ENCODE data around the gene TNFRSF21. TPM values are rescaled to one million over a fixed set of nuclear protein-coding genes. Genes with fewer than 3 reads are reported as not detected.

TNFRSF21 gene
- total RNA-seq, 1 experiment from 2014 or later, result 47.3 TPM

DNA sequence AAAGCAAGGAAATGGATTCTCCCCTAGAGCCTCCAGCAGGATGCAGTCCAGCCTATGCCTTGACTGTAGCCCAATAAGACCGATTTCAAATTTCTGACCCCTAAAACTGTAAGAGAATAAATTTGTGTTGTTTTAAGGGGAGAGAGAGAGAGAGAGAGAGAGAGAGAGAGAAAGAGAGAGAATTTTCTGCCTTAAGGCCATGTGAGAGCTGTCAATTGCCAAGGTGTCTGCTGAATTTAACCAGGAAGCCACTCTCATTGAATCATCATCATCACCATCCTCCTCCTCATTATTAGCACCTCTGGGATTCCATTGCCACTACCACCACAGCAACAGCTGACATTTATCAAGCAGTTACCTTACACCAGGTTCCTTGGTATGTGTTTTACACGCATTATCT, 27.8 kb upstream of the TNFRSF21 start:
- DNase-seq (ENCODE audit: low spot score) (no peak), ATAC-seq (no peak)
- ChIA-PET CTCF (interaction anchor here (0.5 kb wide), 1 partner anchor 71 kb away, joined by 4 read pairs; no protein-coding TSS in a partner anchor), POLR2A (no interaction called here)
- H3K4me1 Mint-ChIP-seq, result peaks cover 4% of the 10 kb centered on the region; the same call in 1 of the 2 replicates
- H3K36me3 Mint-ChIP-seq, result no peaks in the 10 kb centered on the region
- TF ChIP-seq, protein P1, sequence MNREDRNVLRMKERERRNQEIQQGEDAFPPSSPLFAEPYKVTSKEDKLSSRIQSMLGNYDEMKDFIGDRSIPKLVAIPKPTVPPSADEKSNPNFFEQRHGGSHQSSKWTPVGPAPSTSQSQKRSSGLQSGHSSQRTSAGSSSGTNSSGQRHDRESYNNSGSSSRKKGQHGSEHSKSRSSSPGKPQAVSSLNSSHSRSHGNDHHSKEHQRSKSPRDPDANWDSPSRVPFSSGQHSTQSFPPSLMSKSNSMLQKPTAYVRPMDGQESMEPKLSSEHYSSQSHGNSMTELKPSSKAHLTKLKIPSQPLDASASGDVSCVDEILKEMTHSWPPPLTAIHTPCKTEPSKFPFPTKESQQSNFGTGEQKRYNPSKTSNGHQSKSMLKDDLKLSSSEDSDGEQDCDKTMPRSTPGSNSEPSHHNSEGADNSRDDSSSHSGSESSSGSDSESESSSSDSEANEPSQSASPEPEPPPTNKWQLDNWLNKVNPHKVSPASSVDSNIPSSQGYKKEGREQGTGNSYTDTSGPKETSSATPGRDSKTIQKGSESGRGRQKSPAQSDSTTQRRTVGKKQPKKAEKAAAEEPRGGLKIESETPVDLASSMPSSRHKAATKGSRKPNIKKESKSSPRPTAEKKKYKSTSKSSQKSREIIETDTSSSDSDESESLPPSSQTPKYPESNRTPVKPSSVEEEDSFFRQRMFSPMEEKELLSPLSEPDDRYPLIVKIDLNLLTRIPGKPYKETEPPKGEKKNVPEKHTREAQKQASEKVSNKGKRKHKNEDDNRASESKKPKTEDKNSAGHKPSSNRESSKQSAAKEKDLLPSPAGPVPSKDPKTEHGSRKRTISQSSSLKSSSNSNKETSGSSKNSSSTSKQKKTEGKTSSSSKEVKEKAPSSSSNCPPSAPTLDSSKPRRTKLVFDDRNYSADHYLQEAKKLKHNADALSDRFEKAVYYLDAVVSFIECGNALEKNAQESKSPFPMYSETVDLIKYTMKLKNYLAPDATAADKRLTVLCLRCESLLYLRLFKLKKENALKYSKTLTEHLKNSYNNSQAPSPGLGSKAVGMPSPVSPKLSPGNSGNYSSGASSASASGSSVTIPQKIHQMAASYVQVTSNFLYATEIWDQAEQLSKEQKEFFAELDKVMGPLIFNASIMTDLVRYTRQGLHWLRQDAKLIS (CRISPR knock-in tag; IDR thresholded peaks at IDR 0.05; ENCODE audit: borderline replicate concordance), result no peak
- TF ChIP-seq ETV6 (CRISPR knock-in tag; IDR thresholded peaks at IDR 0.05), result no peak
- no peak for TF ChIP-seq NFYB (CRISPR knock-in tag; conservative IDR thresholded peaks at IDR 0.05; ENCODE audit: low read depth)
- TF ChIP-seq NR3C1 (CRISPR knock-in tag; conservative IDR thresholded peaks at IDR 0.05; ENCODE audit: low read depth), result no peak
- no peak for TF ChIP-seq TCF7 (CRISPR knock-in tag; IDR thresholded peaks at IDR 0.05; ENCODE audit: low read depth)
- TF ChIP-seq SOX15 (CRISPR knock-in tag; IDR thresholded peaks at IDR 0.05), result no peak
- no peak for TF ChIP-seq ZNF263 (CRISPR knock-in tag; IDR thresholded peaks at IDR 0.05; ENCODE audit: low read depth)
- TF ChIP-seq NFE2L1 (CRISPR knock-in tag; IDR thresholded peaks at IDR 0.05), result no peak
- no peak for TF ChIP-seq KAT7 (CRISPR knock-in tag; IDR thresholded peaks at IDR 0.05; ENCODE audit: borderline replicate concordance)
- TF ChIP-seq TEAD4 (CRISPR knock-in tag; IDR thresholded peaks at IDR 0.05), result no peak
- TF ChIP-seq, protein P2, sequence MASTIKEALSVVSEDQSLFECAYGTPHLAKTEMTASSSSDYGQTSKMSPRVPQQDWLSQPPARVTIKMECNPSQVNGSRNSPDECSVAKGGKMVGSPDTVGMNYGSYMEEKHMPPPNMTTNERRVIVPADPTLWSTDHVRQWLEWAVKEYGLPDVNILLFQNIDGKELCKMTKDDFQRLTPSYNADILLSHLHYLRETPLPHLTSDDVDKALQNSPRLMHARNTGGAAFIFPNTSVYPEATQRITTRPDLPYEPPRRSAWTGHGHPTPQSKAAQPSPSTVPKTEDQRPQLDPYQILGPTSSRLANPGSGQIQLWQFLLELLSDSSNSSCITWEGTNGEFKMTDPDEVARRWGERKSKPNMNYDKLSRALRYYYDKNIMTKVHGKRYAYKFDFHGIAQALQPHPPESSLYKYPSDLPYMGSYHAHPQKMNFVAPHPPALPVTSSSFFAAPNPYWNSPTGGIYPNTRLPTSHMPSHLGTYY (CRISPR knock-in tag; IDR thresholded peaks at IDR 0.05), result no peak
- TF ChIP-seq, protein P3, sequence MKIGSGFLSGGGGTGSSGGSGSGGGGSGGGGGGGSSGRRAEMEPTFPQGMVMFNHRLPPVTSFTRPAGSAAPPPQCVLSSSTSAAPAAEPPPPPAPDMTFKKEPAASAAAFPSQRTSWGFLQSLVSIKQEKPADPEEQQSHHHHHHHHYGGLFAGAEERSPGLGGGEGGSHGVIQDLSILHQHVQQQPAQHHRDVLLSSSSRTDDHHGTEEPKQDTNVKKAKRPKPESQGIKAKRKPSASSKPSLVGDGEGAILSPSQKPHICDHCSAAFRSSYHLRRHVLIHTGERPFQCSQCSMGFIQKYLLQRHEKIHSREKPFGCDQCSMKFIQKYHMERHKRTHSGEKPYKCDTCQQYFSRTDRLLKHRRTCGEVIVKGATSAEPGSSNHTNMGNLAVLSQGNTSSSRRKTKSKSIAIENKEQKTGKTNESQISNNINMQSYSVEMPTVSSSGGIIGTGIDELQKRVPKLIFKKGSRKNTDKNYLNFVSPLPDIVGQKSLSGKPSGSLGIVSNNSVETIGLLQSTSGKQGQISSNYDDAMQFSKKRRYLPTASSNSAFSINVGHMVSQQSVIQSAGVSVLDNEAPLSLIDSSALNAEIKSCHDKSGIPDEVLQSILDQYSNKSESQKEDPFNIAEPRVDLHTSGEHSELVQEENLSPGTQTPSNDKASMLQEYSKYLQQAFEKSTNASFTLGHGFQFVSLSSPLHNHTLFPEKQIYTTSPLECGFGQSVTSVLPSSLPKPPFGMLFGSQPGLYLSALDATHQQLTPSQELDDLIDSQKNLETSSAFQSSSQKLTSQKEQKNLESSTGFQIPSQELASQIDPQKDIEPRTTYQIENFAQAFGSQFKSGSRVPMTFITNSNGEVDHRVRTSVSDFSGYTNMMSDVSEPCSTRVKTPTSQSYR (CRISPR knock-in tag; IDR thresholded peaks at IDR 0.05), result no peak
- TF ChIP-seq, protein P4, sequence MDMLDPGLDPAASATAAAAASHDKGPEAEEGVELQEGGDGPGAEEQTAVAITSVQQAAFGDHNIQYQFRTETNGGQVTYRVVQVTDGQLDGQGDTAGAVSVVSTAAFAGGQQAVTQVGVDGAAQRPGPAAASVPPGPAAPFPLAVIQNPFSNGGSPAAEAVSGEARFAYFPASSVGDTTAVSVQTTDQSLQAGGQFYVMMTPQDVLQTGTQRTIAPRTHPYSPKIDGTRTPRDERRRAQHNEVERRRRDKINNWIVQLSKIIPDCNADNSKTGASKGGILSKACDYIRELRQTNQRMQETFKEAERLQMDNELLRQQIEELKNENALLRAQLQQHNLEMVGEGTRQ (CRISPR knock-in tag; IDR thresholded peaks at IDR 0.05), result no peak
- TF ChIP-seq, protein P5, sequence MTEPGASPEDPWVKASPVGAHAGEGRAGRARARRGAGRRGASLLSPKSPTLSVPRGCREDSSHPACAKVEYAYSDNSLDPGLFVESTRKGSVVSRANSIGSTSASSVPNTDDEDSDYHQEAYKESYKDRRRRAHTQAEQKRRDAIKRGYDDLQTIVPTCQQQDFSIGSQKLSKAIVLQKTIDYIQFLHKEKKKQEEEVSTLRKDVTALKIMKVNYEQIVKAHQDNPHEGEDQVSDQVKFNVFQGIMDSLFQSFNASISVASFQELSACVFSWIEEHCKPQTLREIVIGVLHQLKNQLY (CRISPR knock-in tag; IDR thresholded peaks at IDR 0.05), result no peak
- TF ChIP-seq MYBL2 (CRISPR knock-in tag; IDR thresholded peaks at IDR 0.05), result no peak
- TF ChIP-seq FOXJ3 (CRISPR knock-in tag; IDR thresholded peaks at IDR 0.05; ENCODE audit: borderline replicate concordance), result no peak
- H3K9me3 Mint-ChIP-seq, result peaks cover 8% of the 10 kb centered on the region
- H3K27me3 Mint-ChIP-seq (ENCODE audit: low read depth), result peaks cover 11% of the 10 kb centered on the region
- H3K27ac Mint-ChIP-seq, result no peak overlapping the region
- no peak overlapping the region for H3K4me3 Mint-ChIP-seq

DNA sequence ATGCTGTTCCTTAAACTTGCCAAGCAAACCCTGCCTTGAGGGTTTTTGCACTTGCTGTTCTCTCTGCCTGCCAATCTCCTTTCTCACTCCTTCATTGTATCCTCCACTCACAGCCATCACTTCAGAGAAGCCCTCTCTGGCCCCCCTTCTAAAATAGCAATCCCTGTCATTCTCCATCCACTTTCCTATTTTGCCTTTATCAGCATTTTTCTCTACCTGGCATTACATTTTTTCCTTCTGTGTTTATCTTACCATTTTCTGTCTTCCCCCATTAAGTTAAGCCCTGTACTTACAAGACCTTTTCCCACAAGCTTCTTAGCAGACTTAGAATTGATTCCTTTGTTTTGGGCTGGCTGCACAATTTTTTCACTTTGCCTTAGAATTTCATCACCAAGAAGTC, 26.6 kb upstream of the TNFRSF21 start:
- ATAC-seq (no peak), DNase-seq (ENCODE audit: low spot score) (no peak)
- peaks cover 4% of the 10 kb centered on the region; the same call in 1 of the 2 replicates for H3K4me1 Mint-ChIP-seq
- no peak overlapping the region for H3K27ac Mint-ChIP-seq
- ChIA-PET POLR2A (no interaction called here), CTCF (no interaction called here)
- no peaks in the 10 kb centered on the region for H3K36me3 Mint-ChIP-seq
- H3K9me3 Mint-ChIP-seq, result peaks cover 13% of the 10 kb centered on the region
- H3K27me3 Mint-ChIP-seq (ENCODE audit: low read depth), result peaks cover 11% of the 10 kb centered on the region
- H3K4me3 Mint-ChIP-seq, result no peak overlapping the region
- TF ChIP-seq ZNF232 (CRISPR knock-in tag; IDR thresholded peaks at IDR 0.05), result no peak
- TF ChIP-seq ZNF416 (CRISPR knock-in tag; IDR thresholded peaks at IDR 0.05), result no peak
- TF ChIP-seq ZBTB21 (CRISPR knock-in tag; IDR thresholded peaks at IDR 0.05; ENCODE audit: borderline replicate concordance), result no peak
- TF ChIP-seq, protein P6, sequence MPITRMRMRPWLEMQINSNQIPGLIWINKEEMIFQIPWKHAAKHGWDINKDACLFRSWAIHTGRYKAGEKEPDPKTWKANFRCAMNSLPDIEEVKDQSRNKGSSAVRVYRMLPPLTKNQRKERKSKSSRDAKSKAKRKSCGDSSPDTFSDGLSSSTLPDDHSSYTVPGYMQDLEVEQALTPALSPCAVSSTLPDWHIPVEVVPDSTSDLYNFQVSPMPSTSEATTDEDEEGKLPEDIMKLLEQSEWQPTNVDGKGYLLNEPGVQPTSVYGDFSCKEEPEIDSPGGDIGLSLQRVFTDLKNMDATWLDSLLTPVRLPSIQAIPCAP (CRISPR knock-in tag; IDR thresholded peaks at IDR 0.05), result no peak
- TF ChIP-seq TP53 (CRISPR knock-in tag; IDR thresholded peaks at IDR 0.05), result no peak
- TF ChIP-seq, protein P7, sequence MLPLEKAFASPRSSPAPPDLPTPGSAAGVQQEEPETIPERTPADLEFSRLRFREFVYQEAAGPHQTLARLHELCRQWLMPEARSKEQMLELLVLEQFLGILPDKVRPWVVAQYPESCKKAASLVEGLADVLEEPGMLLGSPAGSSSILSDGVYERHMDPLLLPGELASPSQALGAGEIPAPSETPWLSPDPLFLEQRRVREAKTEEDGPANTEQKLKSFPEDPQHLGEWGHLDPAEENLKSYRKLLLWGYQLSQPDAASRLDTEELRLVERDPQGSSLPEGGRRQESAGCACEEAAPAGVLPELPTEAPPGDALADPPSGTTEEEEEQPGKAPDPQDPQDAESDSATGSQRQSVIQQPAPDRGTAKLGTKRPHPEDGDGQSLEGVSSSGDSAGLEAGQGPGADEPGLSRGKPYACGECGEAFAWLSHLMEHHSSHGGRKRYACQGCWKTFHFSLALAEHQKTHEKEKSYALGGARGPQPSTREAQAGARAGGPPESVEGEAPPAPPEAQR (CRISPR knock-in tag; IDR thresholded peaks at IDR 0.05), result no peak
- TF ChIP-seq, protein P8, sequence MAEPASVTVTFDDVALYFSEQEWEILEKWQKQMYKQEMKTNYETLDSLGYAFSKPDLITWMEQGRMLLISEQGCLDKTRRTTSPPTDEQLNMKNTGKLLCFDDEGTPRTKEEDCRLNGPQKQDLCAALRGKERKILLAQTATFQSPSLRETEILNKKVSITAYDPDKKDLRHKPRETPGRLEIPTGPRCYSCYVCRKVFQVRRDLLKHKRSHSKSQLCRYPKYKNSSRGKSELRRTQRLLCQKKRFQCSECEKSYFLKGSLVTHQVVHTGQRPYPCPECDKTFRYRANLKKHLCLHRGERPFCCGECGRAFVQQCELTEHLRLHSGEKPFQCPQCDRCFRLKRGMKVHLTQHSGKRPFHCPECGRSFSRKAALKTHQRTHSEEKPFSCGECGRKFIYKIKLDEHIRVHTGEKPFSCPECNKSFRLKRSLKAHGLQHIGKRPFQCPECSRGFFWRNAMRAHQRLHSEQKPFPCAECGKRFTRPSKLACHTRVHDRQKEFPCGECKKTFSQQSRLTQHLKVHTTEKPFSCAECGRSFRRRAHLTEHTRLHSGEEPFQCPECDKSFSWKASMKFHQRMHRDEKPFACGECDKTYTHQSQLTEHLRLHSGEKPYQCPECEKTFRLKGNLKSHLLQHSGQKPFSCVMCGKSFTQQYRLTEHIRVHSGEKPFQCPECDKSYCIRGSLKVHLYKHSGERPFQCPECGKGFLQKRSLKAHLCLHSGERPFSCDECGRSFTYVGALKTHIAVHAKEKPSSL (CRISPR knock-in tag; conservative IDR thresholded peaks at IDR 0.05), result no peak
- TF ChIP-seq MYBL2 (CRISPR knock-in tag; IDR thresholded peaks at IDR 0.05), result no peak

Measured in WTC11 (cell line).